ENCODE data around the gene EFNA2. TPM values are rescaled to one million over a fixed set of nuclear protein-coding genes. Genes with fewer than 3 reads are reported as not detected.

The EFNA2 gene
- total RNA-seq, 3 donors from 2014 or later (not counting 1 experiment from before 2014, with no cell fraction given) = not detected

DNA sequence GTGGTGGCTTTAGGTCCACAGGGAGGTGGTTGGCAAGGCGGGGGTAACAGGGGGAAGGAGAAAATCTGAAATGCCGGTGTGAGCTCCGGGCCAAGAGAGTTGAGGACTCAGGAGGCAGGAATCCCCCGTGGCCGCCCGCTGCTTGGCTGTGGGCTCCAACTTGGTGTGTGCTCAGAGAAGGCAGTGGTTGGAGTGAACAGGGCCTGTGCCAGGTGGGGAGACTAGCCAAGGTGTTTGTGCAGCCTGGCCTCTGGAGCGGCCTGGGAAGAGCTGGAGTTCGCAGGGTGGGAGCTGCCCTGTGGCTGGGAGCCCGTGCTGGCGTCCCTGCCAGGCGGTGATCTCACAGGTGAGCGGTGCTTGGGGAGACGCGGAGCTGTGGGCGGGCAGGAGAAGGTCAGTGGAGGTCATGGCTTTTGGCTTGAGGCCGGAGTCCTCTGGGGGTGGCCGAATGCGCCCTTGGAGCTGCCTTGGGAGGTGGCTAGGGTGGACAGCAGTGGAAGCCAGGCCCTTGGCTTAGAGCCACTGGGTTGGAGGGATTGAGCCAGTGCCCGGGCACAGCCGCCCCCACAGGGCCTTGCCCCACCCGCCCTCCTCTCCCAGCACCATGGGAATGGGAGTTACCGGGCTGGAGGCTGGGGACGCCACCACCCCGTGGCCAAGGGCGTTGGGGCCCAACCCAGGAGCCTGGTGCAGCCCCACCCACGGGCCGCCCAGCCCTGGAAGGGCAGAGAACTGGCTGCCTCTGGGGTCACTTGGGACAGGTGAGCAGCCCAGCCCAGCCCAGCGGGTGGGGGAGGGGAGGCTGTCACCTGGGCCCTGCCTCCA is 23.7 kb upstream of the EFNA2 start:
- intact Hi-C loops (cut with micrococcal nuclease) = no loop called here
- H3K27ac ChIP-seq (ENCODE audit: low read length) = peak overlapping the region; percentile 100
- H3K9me3 ChIP-seq (ENCODE audit: control insufficient read depth, insufficient read depth, low read length) = no peaks in the 10 kb centered on the region
- DNase-seq (peak in 1 of 2 donors; percentile 82), ATAC-seq (no peak)
- peaks cover 37 to 65% of the 10 kb centered on the region in 2 donors for H3K4me1 Mint-ChIP-seq
- no peaks in the 10 kb centered on the region for H3K27me3 ChIP-seq (ENCODE audit: control insufficient read depth, insufficient read depth, low read length)
- H3K36me3 ChIP-seq (ENCODE audit: control insufficient read depth, insufficient read depth, low read length) = peaks cover 14% of the 10 kb centered on the region
- H3K4me3 Mint-ChIP-seq = peak overlapping the region; percentile 90
- H3K27ac Mint-ChIP-seq = peak overlapping the region; percentile 97 to 100
- peaks cover 87% of the 10 kb centered on the region for H3K4me1 ChIP-seq (ENCODE audit: control insufficient read depth, insufficient read depth, low read length)
- 40% methylated on average over 27 of the region's 28 CpGs for WGBS (ENCODE audit: insufficient coverage)
- TF ChIP-seq, protein P1, sequence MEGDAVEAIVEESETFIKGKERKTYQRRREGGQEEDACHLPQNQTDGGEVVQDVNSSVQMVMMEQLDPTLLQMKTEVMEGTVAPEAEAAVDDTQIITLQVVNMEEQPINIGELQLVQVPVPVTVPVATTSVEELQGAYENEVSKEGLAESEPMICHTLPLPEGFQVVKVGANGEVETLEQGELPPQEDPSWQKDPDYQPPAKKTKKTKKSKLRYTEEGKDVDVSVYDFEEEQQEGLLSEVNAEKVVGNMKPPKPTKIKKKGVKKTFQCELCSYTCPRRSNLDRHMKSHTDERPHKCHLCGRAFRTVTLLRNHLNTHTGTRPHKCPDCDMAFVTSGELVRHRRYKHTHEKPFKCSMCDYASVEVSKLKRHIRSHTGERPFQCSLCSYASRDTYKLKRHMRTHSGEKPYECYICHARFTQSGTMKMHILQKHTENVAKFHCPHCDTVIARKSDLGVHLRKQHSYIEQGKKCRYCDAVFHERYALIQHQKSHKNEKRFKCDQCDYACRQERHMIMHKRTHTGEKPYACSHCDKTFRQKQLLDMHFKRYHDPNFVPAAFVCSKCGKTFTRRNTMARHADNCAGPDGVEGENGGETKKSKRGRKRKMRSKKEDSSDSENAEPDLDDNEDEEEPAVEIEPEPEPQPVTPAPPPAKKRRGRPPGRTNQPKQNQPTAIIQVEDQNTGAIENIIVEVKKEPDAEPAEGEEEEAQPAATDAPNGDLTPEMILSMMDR (IDR thresholded peaks at IDR 0.05) = no peak
- H3K36me3 Mint-ChIP-seq = no peaks in the 10 kb centered on the region
- peak overlapping the region; percentile 91 for H3K4me3 ChIP-seq (ENCODE audit: low read length)
- H3K27me3 Mint-ChIP-seq (ENCODE audit: low read depth in 2 of 2) = no peaks in the 10 kb centered on the region
- no peaks in the 10 kb centered on the region for H3K9me3 Mint-ChIP-seq

DNA sequence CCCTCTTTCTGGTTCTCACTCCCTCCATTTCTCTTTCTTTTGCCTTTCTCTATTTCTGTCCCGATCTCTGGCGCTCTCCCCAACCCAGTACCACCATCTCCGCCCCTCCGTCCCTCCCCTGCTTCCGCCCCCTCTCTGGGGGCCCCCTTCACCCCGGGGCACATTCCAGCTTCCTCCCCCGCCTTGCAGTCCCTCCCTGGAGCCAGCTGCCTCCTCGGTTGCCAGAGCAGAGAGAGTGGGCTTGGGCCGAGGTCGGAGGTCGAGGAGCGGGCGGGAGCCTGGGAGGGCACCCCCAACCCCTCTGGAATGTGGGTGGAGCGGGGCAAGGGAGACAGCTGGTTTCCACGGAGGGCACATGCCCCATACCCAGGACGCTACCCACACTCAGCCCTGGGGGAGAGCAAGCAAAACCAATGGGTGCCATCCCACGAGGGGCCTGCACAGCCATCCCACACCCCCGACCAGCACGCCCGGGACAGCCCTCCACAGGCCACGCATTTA is 23.0 kb upstream of the EFNA2 start:
- Histone ChIP-seq H3K36me3 (ENCODE audit: control insufficient read depth, insufficient read depth, low read length) (peaks cover 8% of the 10 kb centered on the region), H3K27me3 (ENCODE audit: control insufficient read depth, insufficient read depth, low read length) (no peaks in the 10 kb centered on the region), H3K4me1 (ENCODE audit: control insufficient read depth, insufficient read depth, low read length) (peaks cover 87% of the 10 kb centered on the region), H3K4me3 (ENCODE audit: low read length) (peak overlapping the region; percentile 91), H3K9me3 (ENCODE audit: control insufficient read depth, insufficient read depth, low read length) (no peaks in the 10 kb centered on the region), H3K27ac (ENCODE audit: low read length) (peak overlapping the region; percentile 100)
- no peaks in the 10 kb centered on the region for H3K9me3 Mint-ChIP-seq
- TF ChIP-seq, protein P1 (IDR thresholded peaks at IDR 0.05) = no peak
- DNase-seq (no peak), ATAC-seq (no peak)
- WGBS (ENCODE audit: insufficient coverage) = 38% methylated on average over 21 of the region's 21 CpGs
- no peaks in the 10 kb centered on the region for H3K27me3 Mint-ChIP-seq (ENCODE audit: low read depth in 2 of 2)
- no peaks in the 10 kb centered on the region for H3K36me3 Mint-ChIP-seq
- H3K4me3 Mint-ChIP-seq = peak overlapping the region; percentile 74
- intact Hi-C loops (cut with micrococcal nuclease) = no loop called here
- H3K4me1 Mint-ChIP-seq = peaks cover 40 to 67% of the 10 kb centered on the region in 2 donors
- peak overlapping the region; percentile 80 to 100 for H3K27ac Mint-ChIP-seq

DNA sequence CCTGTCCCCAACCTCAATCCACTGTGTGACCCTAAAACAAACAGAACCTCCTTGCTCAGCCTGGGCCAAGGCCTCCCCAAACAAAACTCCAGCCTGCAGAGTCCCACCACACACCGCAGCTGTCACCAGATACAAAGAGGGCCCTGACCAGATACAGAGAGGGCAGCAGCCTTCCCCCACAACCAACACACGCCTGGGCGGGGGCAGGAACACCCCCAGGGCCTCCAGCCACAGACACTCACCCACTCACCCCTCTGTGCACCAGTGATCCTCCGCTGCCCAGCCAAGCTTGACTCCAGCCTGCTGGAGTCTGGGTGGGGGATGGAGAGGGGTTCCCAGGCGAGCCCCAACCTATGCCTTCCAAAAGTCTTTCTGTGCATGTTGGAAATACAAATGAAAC is 22.5 kb upstream of the EFNA2 start:
- Histone ChIP-seq H3K9me3 (ENCODE audit: control insufficient read depth, insufficient read depth, low read length) (no peaks in the 10 kb centered on the region), H3K27me3 (ENCODE audit: control insufficient read depth, insufficient read depth, low read length) (no peaks in the 10 kb centered on the region), H3K27ac (ENCODE audit: low read length) (peak overlapping the region; percentile 100), H3K36me3 (ENCODE audit: control insufficient read depth, insufficient read depth, low read length) (peaks cover 3% of the 10 kb centered on the region), H3K4me3 (ENCODE audit: low read length) (no peak overlapping the region), H3K4me1 (ENCODE audit: control insufficient read depth, insufficient read depth, low read length) (peaks cover 87% of the 10 kb centered on the region)
- WGBS (ENCODE audit: insufficient coverage) = 19% methylated on average over 4 of the region's 5 CpGs
- DNase-seq (no peak), ATAC-seq (no peak)
- intact Hi-C loops (cut with micrococcal nuclease) = no loop called here
- TF ChIP-seq, protein P1 (IDR thresholded peaks at IDR 0.05) = no peak
- Mint-ChIP-seq H3K27me3 (ENCODE audit: low read depth in 2 of 2) (no peaks in the 10 kb centered on the region), H3K4me3 (peak overlapping the region; percentile 74), H3K27ac (peak overlapping the region; percentile 80 to 100), H3K36me3 (no peaks in the 10 kb centered on the region), H3K4me1 (peaks cover 38 to 67% of the 10 kb centered on the region in 2 donors), H3K9me3 (no peaks in the 10 kb centered on the region)

All from natural killer cell (primary cell).